Choroid plexus epithelial cell (primary cell): ENCODE results near the gene DHRS3.

Experiments
- DNase-seq: peaks from one replicate; pipeline ENCODE4 v3.0.0-alpha.2; 2010; ENCODE audit warnings: low read depth
- H3K4me3 ChIP-seq: 2 replicates; pipeline ENCODE4 v1.5.1; 2011; ENCODE audit warnings: low read depth, mild to moderate bottlenecking, control low read depth, low read length, moderate library complexity
- TF ChIP-seq, protein P1 (sequence below): conservative IDR thresholded peaks from 2 replicates; pipeline ENCODE4 v1.5.1; 2011; ENCODE audit warnings: low read depth, mild to moderate bottlenecking, control low read depth, inconsistent platforms, low read length, moderate library complexity

Gene DHRS3

DNA sequence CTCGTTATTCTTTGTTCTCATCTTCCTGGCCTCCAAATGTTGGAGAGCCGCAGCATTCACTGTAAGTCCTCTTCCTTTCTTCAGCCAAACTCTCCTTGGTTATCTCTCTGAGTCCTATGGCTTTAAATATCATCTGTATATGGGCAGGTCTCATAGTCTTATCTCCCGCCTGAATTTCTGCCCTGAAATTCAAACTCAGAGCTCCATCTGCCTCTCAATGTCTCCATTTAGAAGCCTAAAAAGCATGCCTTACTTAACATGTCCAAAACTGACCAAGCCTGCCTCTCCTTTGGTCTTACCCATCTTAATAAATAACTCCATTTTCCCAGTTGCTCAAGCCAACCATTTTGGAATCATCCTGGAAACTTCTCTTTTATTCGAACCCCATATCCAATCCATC lies 80.7 kb downstream of the DHRS3 start:
- no peak for DNase-seq
- TF ChIP-seq, protein P1, sequence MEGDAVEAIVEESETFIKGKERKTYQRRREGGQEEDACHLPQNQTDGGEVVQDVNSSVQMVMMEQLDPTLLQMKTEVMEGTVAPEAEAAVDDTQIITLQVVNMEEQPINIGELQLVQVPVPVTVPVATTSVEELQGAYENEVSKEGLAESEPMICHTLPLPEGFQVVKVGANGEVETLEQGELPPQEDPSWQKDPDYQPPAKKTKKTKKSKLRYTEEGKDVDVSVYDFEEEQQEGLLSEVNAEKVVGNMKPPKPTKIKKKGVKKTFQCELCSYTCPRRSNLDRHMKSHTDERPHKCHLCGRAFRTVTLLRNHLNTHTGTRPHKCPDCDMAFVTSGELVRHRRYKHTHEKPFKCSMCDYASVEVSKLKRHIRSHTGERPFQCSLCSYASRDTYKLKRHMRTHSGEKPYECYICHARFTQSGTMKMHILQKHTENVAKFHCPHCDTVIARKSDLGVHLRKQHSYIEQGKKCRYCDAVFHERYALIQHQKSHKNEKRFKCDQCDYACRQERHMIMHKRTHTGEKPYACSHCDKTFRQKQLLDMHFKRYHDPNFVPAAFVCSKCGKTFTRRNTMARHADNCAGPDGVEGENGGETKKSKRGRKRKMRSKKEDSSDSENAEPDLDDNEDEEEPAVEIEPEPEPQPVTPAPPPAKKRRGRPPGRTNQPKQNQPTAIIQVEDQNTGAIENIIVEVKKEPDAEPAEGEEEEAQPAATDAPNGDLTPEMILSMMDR = no peak
- no peak overlapping the region for H3K4me3 ChIP-seq

DNA sequence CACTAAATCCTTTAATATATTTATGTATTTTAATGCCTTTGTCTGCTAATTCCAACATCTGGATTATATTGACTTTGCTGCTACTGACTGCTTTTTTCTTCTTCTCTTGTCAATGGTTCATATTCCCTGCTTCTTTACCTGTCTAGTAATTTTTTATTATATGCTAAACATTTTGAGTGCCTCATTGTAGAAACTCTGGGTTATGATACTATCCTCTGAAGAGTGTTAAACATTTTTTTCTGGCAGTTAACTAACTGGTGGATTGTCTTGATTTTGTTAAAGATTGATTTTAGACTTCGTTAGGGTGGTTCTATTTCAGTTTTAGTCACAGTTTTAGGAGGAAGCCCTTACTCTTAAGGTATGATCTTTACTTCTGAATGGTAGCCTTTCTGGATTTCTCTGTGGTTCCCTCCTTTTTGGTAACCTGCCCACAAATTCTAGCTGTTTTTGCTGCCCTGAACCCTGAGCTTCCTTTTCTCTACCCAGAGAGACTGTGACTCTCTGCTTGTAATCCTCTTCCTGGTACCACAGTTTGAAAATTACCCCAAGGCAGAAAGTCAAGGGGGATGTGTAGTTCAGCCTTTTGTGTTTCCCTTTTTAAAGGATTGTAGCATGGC lies 81.9 kb downstream of the DHRS3 start:
- TF ChIP-seq, protein P1 = no peak
- no peak overlapping the region for H3K4me3 ChIP-seq
- no peak for DNase-seq

DNA sequence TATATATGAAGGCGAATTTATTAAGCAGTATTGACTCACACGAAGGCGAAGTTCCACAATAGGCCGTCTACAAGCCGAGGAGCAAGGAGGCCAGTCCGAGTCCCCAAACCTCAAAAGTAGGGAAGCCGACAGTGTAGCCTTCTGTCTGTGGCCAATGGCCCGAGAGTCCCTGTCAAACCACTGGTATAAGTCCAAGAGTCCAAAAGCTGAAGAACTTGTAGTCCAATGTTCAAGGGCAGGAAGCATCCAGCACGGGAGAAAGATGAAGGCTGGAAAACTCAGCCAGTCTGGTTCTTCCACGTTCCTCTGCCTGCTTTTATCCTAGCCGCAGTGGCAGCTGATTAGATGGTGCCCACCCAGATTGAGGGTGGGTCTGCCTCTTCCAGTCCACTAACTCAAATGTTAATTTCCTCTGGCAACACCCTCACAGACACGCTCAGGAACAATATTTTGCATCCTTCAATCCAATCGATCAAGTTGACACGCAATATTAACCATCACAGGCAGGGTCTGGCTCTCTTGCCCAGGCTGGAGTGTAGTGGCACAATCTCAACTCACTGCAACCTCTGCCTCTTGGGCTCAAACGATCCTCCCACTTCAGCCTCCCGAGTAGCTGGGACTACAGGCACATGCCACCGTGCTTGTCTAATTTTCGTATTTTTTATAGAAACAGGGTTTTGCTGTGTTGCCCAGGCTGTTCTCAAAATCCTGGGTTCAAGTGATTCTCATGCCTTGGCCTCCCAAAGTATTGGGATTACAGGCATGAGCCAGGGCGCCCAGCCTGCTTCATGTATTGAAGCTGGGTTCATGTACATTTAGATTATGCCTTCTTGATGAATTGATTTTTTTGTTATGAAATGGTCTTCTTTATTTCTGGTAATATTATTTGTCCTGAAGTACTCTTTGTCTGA lies 85.3 kb downstream of the DHRS3 start:
- no peak for DNase-seq
- TF ChIP-seq, protein P1 = no peak
- H3K4me3 ChIP-seq = no peak overlapping the region

DNA sequence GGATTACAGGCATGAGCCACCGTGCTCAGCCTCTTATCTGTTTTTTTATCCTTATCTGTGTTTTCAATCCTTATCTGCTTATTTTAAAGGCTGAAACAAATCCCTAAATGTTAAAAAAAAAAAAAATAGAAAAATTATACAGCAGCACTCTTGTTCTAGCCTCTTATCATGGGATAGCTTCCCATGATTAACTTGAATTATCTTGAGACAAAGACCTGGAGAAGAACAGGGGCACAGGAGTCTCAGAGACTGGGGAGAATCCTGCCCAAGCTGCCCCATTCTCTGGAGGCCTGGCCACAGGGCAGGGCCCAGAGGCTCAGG lies 86.9 kb downstream of the DHRS3 start:
- TF ChIP-seq, protein P1 = no peak
- DNase-seq = no peak
- H3K4me3 ChIP-seq = no peak overlapping the region

DNA sequence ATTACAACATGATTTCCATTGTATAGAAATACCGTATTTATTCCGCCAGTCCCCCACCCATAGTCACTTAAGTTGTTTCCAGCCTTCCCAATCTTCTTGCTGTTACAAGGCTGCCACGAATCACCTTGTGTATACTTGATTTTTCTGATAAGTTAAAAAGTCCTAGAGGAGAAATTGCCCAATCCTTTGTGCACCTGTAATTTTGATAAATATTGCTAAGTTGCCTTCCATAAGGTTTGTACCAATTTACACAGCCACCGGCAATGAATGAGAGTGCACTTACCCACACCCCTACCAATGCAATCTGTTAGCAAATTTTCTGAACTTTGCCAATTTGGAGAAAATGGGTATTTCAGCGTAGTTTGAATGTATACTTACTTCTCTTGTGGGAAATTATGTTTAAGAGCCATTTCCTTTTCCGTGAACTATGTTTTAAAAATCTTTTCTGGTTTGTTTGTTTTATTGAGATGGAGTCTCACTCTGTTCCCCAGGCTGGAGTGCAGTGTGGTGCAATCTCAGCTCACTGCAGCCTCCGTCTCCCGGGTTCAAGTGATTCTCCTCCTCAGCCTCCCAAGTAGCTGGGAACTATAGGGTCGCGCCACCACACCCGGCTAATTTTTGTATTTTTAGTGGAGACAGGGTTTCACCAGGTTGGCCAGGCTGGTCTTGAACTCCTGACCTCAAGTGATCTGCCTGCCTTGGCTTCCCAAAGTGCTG lies 87.4 kb downstream of the DHRS3 start:
- TF ChIP-seq, protein P1 = no peak

DNA sequence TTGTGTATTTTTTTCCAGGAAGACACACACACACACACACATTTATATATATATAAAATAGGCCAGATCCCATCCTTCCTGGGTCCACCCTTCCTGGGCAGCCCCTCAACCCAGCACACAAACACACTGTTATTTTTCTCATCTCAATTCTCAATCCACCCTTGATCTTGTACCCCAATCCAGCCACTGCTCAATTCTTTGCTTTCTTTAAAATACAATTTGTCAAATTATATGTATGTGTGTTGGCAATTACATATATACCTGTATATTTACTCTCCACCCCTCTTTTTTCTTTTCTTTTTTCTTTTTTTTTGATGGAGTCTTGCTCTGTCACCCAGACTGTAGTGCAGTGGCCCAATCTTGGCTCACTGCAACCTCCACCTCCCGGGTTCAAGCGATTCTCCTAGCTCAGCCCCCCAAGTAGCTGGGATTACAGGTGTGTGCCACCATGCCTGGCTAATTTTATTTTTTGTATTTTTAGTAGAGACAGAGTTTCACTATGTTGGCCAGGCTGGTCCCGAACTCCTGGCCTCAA lies 88.3 kb downstream of the DHRS3 start:
- no peak overlapping the region for H3K4me3 ChIP-seq
- DNase-seq = no peak
- TF ChIP-seq, protein P1 = no peak

More for the DNA sequence above, 87.4 kb downstream of the DHRS3 start:
- H3K4me3 ChIP-seq = no peak overlapping the region
- DNase-seq = no peak
